Measurements from ENCODE around the gene DUSP18. TPM values are rescaled to one million over a fixed set of nuclear protein-coding genes. Genes with fewer than 3 reads are reported as not detected.

DUSP18 gene
- total RNA-seq, 4 donors from 2014 or later: 6.2 to 10.6 (median 8.2) TPM

DNA sequence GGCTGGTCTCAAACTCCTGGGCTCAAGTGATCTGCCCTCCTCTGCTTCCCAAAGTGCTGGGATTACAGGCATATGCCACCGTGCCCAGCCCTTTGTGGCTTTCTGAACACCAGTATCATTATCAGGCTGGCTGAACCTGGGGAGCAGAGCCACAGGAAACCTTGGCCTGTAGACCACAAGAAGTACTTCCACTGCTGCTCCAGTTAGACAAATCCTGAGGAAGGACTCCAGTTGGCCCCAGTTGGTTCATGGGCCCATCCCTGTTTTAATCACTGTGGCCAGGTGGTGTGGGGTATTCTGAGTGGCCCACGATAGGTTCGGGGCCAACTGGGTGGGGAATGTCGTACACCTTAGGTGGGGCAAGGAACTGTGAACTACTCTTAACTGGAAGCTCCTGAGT, 5.5 kb upstream of the DUSP18 start:
- no peak for DNase-seq (ENCODE audit: low spot score in 2 of 2)
- WGBS, 2 donors: 91 to 92% methylated on average over 4 of the region's 4 CpGs
- no peak overlapping the region for H3K4me3 ChIP-seq (ENCODE audit: low read depth, poor library complexity, severe bottlenecking)
- intact Hi-C loops (cut with DNase I; ENCODE audit: low total_unique reads): no loop called here
- TF ChIP-seq POLR2A (IDR thresholded peaks at IDR 0.05): no peak
- TF ChIP-seq, protein P1, sequence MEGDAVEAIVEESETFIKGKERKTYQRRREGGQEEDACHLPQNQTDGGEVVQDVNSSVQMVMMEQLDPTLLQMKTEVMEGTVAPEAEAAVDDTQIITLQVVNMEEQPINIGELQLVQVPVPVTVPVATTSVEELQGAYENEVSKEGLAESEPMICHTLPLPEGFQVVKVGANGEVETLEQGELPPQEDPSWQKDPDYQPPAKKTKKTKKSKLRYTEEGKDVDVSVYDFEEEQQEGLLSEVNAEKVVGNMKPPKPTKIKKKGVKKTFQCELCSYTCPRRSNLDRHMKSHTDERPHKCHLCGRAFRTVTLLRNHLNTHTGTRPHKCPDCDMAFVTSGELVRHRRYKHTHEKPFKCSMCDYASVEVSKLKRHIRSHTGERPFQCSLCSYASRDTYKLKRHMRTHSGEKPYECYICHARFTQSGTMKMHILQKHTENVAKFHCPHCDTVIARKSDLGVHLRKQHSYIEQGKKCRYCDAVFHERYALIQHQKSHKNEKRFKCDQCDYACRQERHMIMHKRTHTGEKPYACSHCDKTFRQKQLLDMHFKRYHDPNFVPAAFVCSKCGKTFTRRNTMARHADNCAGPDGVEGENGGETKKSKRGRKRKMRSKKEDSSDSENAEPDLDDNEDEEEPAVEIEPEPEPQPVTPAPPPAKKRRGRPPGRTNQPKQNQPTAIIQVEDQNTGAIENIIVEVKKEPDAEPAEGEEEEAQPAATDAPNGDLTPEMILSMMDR (IDR thresholded peaks at IDR 0.05): no peak

DNA sequence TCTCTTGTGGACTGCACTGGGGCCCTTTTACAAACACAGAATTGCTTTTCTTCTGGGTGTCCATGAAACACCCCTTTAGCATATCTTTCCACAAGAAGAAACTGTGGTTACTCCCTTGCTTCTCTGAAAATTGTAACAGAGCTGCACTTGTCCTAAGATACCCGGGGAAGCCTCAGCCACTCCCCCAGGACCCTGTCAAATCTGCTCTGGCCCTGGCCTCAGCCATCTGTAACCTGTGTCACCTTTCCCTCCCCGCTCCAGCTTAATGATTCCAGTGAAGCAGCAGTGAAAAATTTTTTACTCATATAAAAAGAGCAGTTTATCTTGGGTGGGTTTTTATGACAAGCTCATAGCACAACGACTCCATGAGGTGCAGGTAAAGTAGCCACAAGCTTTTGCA, 3.4 kb upstream of the DUSP18 start:
- 81 to 83% methylated on average over 3 of the region's 3 CpGs for WGBS, 2 donors
- intact Hi-C loops (cut with DNase I; ENCODE audit: low total_unique reads): no loop called here
- DNase-seq (ENCODE audit: low spot score in 2 of 2): no peak
- TF ChIP-seq, protein P1 (IDR thresholded peaks at IDR 0.05): no peak
- TF ChIP-seq POLR2A (IDR thresholded peaks at IDR 0.05): no peak
- no peak overlapping the region for H3K4me3 ChIP-seq (ENCODE audit: low read depth, poor library complexity, severe bottlenecking)

DNA sequence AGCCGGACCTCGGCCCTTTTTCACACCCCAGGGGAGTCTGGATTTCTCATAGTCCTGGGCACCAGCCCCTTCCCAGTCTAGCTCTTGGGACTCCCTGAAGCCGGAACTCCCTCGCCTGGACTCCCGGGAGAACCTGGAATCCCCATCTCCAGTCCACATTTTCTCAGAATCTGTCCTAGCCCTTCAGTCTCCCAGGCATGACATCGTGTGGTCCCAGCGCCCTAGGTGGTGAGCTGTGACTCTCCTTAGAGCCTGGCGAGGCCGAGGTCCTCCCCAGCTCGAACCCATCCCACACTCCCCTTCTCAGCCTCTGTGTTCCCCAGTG, 673 bp upstream of the DUSP18 start:
- DNase-seq (ENCODE audit: low spot score in 2 of 2): no peak
- TF ChIP-seq, protein P1 (IDR thresholded peaks at IDR 0.05): no peak
- TF ChIP-seq POLR2A (IDR thresholded peaks at IDR 0.05): no peak
- H3K4me3 ChIP-seq (ENCODE audit: low read depth, poor library complexity, severe bottlenecking): peak overlapping the region; percentile 57
- 38 to 46% methylated on average over 10 of the region's 10 CpGs for WGBS, 2 donors
- intact Hi-C loops (cut with DNase I; ENCODE audit: low total_unique reads): no loop called here

- 0 to 1% methylated on average over 18 of the region's 18 CpGs for WGBS, 2 donors
- H3K4me3 ChIP-seq (ENCODE audit: low read depth, poor library complexity, severe bottlenecking): peak overlapping the region; percentile 57
- intact Hi-C loops (cut with DNase I; ENCODE audit: low total_unique reads): no loop called here
- TF ChIP-seq, protein P1 (IDR thresholded peaks at IDR 0.05): no peak
- TF ChIP-seq POLR2A (IDR thresholded peaks at IDR 0.05): no peak
- DNase-seq (ENCODE audit: low spot score in 2 of 2): no peak
Observed at GRCh38 chr22:30667107-30667493, 575 bp downstream of the DUSP18 start.

GRCh38 chr22:30665786-30666185, 1.9 kb downstream of the DUSP18 start:
- intact Hi-C loops (cut with DNase I; ENCODE audit: low total_unique reads): no loop called here
- DNase-seq (ENCODE audit: low spot score in 2 of 2): no peak
- H3K4me3 ChIP-seq (ENCODE audit: low read depth, poor library complexity, severe bottlenecking): no peak overlapping the region
- TF ChIP-seq, protein P1 (IDR thresholded peaks at IDR 0.05): no peak
- no peak for TF ChIP-seq POLR2A (IDR thresholded peaks at IDR 0.05)
- WGBS, 2 donors: 48 to 71% methylated on average over 4 of the region's 4 CpGs

- no peak for DNase-seq (ENCODE audit: low spot score in 2 of 2)
- 62 to 63% methylated on average over 2 of the region's 2 CpGs for WGBS, 2 donors
- intact Hi-C loops (cut with DNase I; ENCODE audit: low total_unique reads): no loop called here
- H3K4me3 ChIP-seq (ENCODE audit: low read depth, poor library complexity, severe bottlenecking): no peak overlapping the region
- no peak for TF ChIP-seq POLR2A (IDR thresholded peaks at IDR 0.05)
- TF ChIP-seq, protein P1 (IDR thresholded peaks at IDR 0.05): no peak
Observed at GRCh38 chr22:30665266-30665665, 2.4 kb downstream of the DUSP18 start.

Data from lower leg skin (tissue), 4 donors.